HG02981 (cell line): Measurements from ENCODE around the gene BOLA2.
"Not testable (repeated sequence)": the region's sequence is repeated elsewhere in the genome, so short reads cannot be mapped to it uniquely, and the experiment has no call there.

Experiments used
- ATAC-seq: cut with Tn5 transposase; IDR thresholded peaks from one replicate; pipeline ENCODE4 v1.9.1; 2021; ENCODE audit warnings: mild to moderate bottlenecking, moderate library complexity; ENCODE audit not compliant: unreplicated experiment

Gene BOLA2

GRCh38 chr16:29454269-29454668, at the start of gene BOLA2, which contains the start of gene SLX1B:
TSS of gene BOLA2 (minus strand) at chr16:29454351. CDS start at chr16:29454253, 98 bp downstream.
TSS of gene SLX1B (plus strand) at chr16:29454533.
- peak; percentile 82 for ATAC-seq

- ATAC-seq, result not testable (repeated sequence)
Measured at GRCh38 chr16:29482276-29482675, 28.1 kb upstream of the BOLA2 start.

GRCh38 chr16:29472065-29472464, 17.9 kb upstream of the BOLA2 start:
- not testable (repeated sequence) for ATAC-seq

- not testable (repeated sequence) for ATAC-seq
Measured at GRCh38 chr16:29469660-29470059, 15.5 kb upstream of the BOLA2 start.

GRCh38 chr16:29467654-29468366, 13.7 kb upstream of the BOLA2 start:
- not testable (repeated sequence) for ATAC-seq

GRCh38 chr16:29466904-29467303, 12.8 kb upstream of the BOLA2 start:
- not testable (repeated sequence) for ATAC-seq

- ATAC-seq, result not testable (repeated sequence)
Measured at GRCh38 chr16:29465985-29466824, 12.1 kb upstream of the BOLA2 start.

- ATAC-seq, result not testable (repeated sequence)
Measured at GRCh38 chr16:29460647-29461030, 6.5 kb upstream of the BOLA2 start.

GRCh38 chr16:29459706-29460646, 5.8 kb upstream of the BOLA2 start, which contains the start of gene SULT1A4:
TSS of gene SULT1A4 (plus strand) at chr16:29459913. CDS start at chr16:29461386, 1,473 bp downstream.
- not testable (repeated sequence) for ATAC-seq

- ATAC-seq, result not testable (repeated sequence)
Measured at GRCh38 chr16:29457660-29458059, 3.5 kb upstream of the BOLA2 start.

GRCh38 chr16:29454828-29455227, 677 bp upstream of the BOLA2 start:
- ATAC-seq, result peak; percentile 51

GRCh38 chr16:29453754-29454153, 397 bp downstream of the BOLA2 start:
- peak; percentile 7 for ATAC-seq

GRCh38 chr16:29425390-29425789, 28.8 kb downstream of the BOLA2 start:
- ATAC-seq, result not testable (repeated sequence)

GRCh38 chr16:29423587-29423986, 30.6 kb downstream of the BOLA2 start:
- ATAC-seq, result not testable (repeated sequence)

GRCh38 chr16:29405249-29405648, 48.9 kb downstream of the BOLA2 start:
- ATAC-seq, result not testable (repeated sequence)
